H9 (cell line): Measurements from ENCODE around the gene ALDOA. TPM values are rescaled to one million over a fixed set of nuclear protein-coding genes. Genes with fewer than 3 reads are reported as not detected.
A peak's percentile ranks its signal among the peaks of the same experiment; 100 is the strongest.

ENCODE experiments used
- DNase-seq: peaks from one replicate; pipeline ENCODE4 v3.0.0-alpha.2; 2017
- H2AFZ ChIP-seq: one replicate; pipeline ENCODE4 v1.6.1; 2013; ENCODE audit warnings: mild to moderate bottlenecking, low read length, control low read depth, moderate library complexity
- H2AK5ac ChIP-seq: 2 replicates; pipeline ENCODE4 v1.6.1; 2013; ENCODE audit warnings: low read length, control low read depth, mixed read lengths; ENCODE audit not compliant: insufficient read length
- H2BK120ac ChIP-seq: one replicate; pipeline ENCODE4 v1.6.1; 2013; ENCODE audit warnings: low read depth, mild to moderate bottlenecking, low read length, control low read depth, inconsistent platforms; ENCODE audit not compliant: poor library complexity, severe bottlenecking
- H2BK12ac ChIP-seq: 2 replicates; pipeline ENCODE4 v1.6.1; 2013; ENCODE audit warnings: low read length, control low read depth, mixed read lengths, low read depth; ENCODE audit not compliant: insufficient read length
- H2BK15ac ChIP-seq: 2 replicates; pipeline ENCODE4 v1.6.1; 2013; ENCODE audit warnings: low read depth, low read length, control low read depth
- H2BK20ac ChIP-seq: one replicate; pipeline ENCODE4 v1.6.1; 2013; ENCODE audit warnings: low read depth, mild to moderate bottlenecking, low read length, control low read depth, inconsistent platforms; ENCODE audit not compliant: poor library complexity, severe bottlenecking
- H2BK5ac ChIP-seq: 2 replicates; pipeline ENCODE4 v1.6.1; 2013; ENCODE audit warnings: low read length, control low read depth, mixed read lengths; ENCODE audit not compliant: insufficient read length
- H3K14ac ChIP-seq: 2 replicates; pipeline ENCODE4 v1.6.1; 2013; ENCODE audit warnings: low read length, control low read depth; ENCODE audit not compliant: insufficient read depth
- H3K18ac ChIP-seq: 2 replicates; pipeline ENCODE4 v1.6.1; 2013; ENCODE audit warnings: low read depth, mild to moderate bottlenecking, mixed read lengths, low read length, control low read depth; ENCODE audit not compliant: insufficient read length
- H3K23ac ChIP-seq: 2 replicates; pipeline ENCODE4 v1.6.1; 2013; ENCODE audit warnings: low read length, control low read depth, mixed read lengths, low read depth; ENCODE audit not compliant: insufficient read length
- H3K23me2 ChIP-seq: 2 replicates; pipeline ENCODE4 v1.6.1; 2013; ENCODE audit warnings: low read depth, mild to moderate bottlenecking, mixed read lengths, low read length, control low read depth; ENCODE audit not compliant: insufficient read length, poor library complexity, severe bottlenecking
- H3K27ac ChIP-seq: 2 replicates; pipeline ENCODE4 v1.5.1; 2013; ENCODE audit warnings: low read length, control low read depth, mixed read lengths, low read depth; ENCODE audit not compliant: insufficient read length
- H3K27me3 ChIP-seq: 2 replicates; pipeline ENCODE4 v1.6.1; 2013; ENCODE audit warnings: low read length, control low read depth, inconsistent platforms; ENCODE audit not compliant: insufficient read depth
- H3K4ac ChIP-seq: 2 replicates; pipeline ENCODE4 v1.6.1; 2013; ENCODE audit warnings: low read depth, mild to moderate bottlenecking, control low read depth, inconsistent platforms, low read length, moderate library complexity
- H3K4me1 ChIP-seq: 2 replicates; pipeline ENCODE4 v1.6.1; 2013; ENCODE audit warnings: low read length, control low read depth, inconsistent platforms; ENCODE audit not compliant: insufficient read depth
- H3K4me2 ChIP-seq: 2 replicates; pipeline ENCODE4 v1.6.1; 2013; ENCODE audit warnings: low read length, control low read depth, mixed read lengths; ENCODE audit not compliant: insufficient read length, insufficient read depth
- H3K56ac ChIP-seq: 2 replicates; pipeline ENCODE4 v1.6.1; 2013; ENCODE audit warnings: low read depth, mild to moderate bottlenecking, mixed read lengths, low read length, control low read depth; ENCODE audit not compliant: insufficient read length
- H3K79me1 ChIP-seq: 2 replicates; pipeline ENCODE4 v1.6.1; 2013; ENCODE audit warnings: low read depth, mild to moderate bottlenecking, moderate library complexity, low read length, control low read depth, inconsistent platforms; ENCODE audit not compliant: insufficient read depth, poor library complexity, severe bottlenecking
- H3K79me2 ChIP-seq: 2 replicates; pipeline ENCODE4 v1.6.1; 2013; ENCODE audit warnings: low read length, control low read depth, inconsistent platforms; ENCODE audit not compliant: insufficient read depth
- H3K9ac ChIP-seq: 2 replicates; pipeline ENCODE4 v1.6.1; 2013; ENCODE audit warnings: low read length, control low read depth, mixed read lengths; ENCODE audit not compliant: insufficient read length; ENCODE audit errors: extremely low read depth
- H3K9me3 ChIP-seq: one replicate; pipeline ENCODE4 v1.6.1; 2013; ENCODE audit warnings: low read depth, low read length, inconsistent platforms; ENCODE audit not compliant: control insufficient read depth
- H3T11ph ChIP-seq: one replicate; pipeline ENCODE4 v1.6.1; 2013; ENCODE audit warnings: mild to moderate bottlenecking, low read length, control low read depth, inconsistent platforms
- H4K20me1 ChIP-seq: one replicate; pipeline ENCODE4 v1.6.1; 2013; ENCODE audit not compliant: control insufficient read depth, insufficient read length, insufficient read depth
- H4K5ac ChIP-seq: 2 replicates; pipeline ENCODE4 v1.6.1; 2013; ENCODE audit warnings: low read depth, mild to moderate bottlenecking, mixed read lengths, low read length, control low read depth; ENCODE audit not compliant: insufficient read length
- H4K8ac ChIP-seq: replicated peaks from 2 replicates; pipeline ENCODE4 v1.6.1; 2013; ENCODE audit warnings: low read length, control low read depth, mixed read lengths, low read depth; ENCODE audit not compliant: insufficient read length
- H4K91ac ChIP-seq: 2 replicates; pipeline ENCODE4 v1.6.1; 2013; ENCODE audit warnings: low read depth, mild to moderate bottlenecking, moderate library complexity, mixed read lengths, low read length, control low read depth; ENCODE audit not compliant: insufficient read length
- H3K27ac Mint-ChIP-seq, 3 experiments: 2 replicates in 2 of 3; 3 replicates in 1 of 3; pipeline ENCODE4 v1.8.0; 2020 to 2021; ENCODE audit warnings: mixed read lengths in 3 of 3, mild to moderate bottlenecking in 1 of 3, moderate library complexity in 1 of 3
- H3K27me3 Mint-ChIP-seq: 2 replicates; pipeline ENCODE4 v1.8.0; 2021; ENCODE audit warnings: low read depth, mild to moderate bottlenecking, moderate library complexity, mixed read lengths
- H3K36me3 Mint-ChIP-seq, 3 experiments: 2 replicates in 2 of 3; 3 replicates in 1 of 3; pipeline ENCODE4 v1.8.0; 2020 to 2021; ENCODE audit warnings: low read depth in 3 of 3, mixed read lengths in 3 of 3; ENCODE audit not compliant: insufficient read depth in 1 of 3
- H3K4me1 Mint-ChIP-seq, 2 experiments: 2 replicates each; pipeline ENCODE4 v1.8.0; 2020; ENCODE audit warnings: mixed read lengths in 2 of 2
- H3K4me3 Mint-ChIP-seq, 2 experiments: 2 replicates in 1 of 2; 3 replicates in 1 of 2; pipeline ENCODE4 v1.8.0; 2020 to 2021; ENCODE audit warnings: mild to moderate bottlenecking in 2 of 2, mixed read lengths in 2 of 2, moderate library complexity in 1 of 2
- H3K9me3 Mint-ChIP-seq, 2 experiments: 2 replicates in 1 of 2; 3 replicates in 1 of 2; pipeline ENCODE4 v1.8.0; 2020; ENCODE audit warnings: mild to moderate bottlenecking in 2 of 2, mixed read lengths in 2 of 2, moderate library complexity in 1 of 2
- WGBS: extraction: QIAGEN DNeasy Blood & Tissue Kit; methylation state at CpG from one replicate; pipeline ENCODE4 v1.1.7; 2013; ENCODE audit warnings: missing lambda C conversion rate, low lambda C conversion rate, mixed read lengths; ENCODE audit not compliant: insufficient read length; ENCODE audit errors: extremely low coverage; 5-methylcytosine and 5-hydroxymethylcytosine counted together
- total RNA-seq: library from RNA; stranded (reverse); gene quantifications from 2 replicates; pipeline ENCODE4 v1.2.1, GENCODE V29; 2021
- TF ChIP-seq, protein P1 (sequence below): fragments of 200-600 bp; sonication (generic); conservative IDR thresholded peaks from 3 replicates; pipeline ENCODE4 v1.8.0; 2021; ENCODE audit warnings: antibody characterized with exemption, mild to moderate bottlenecking

ALDOA gene
- total RNA-seq, 1 experiment from 2014 or later = 1,356 TPM

DNA sequence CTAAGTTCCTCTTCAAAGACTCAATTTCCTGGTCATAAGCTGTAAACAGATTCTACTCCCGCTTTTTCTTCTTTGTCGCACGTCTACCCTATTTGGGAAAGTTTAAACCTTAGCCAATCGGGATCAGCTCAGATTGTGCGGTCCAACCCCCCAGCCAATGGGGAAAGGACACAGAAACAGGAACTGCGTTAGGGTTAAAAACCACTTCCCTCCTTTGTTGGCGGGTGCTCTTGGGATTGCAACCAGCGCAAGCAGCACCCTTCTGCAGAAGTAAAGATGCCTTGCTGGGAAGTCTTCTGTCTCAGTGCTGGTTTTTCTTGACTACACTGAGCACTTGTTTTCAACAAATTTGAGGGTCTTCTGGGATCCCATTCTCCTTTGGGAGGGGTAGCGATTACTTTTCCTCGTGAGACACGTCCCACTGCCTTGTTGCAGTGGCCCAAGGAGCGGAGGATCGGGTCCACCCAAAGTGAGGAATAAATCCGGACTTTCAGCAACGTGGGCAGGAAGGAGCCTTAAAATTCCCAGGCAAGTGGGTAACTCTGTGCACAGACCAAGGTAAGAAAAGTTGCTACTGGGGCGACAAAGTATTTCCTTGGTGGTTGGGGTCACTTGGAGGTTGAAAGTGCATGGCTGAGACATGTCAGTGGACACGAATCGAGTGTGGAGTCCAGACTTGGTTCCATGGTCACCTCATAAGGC is 31.5 kb downstream of the ALDOA start:
- no peak overlapping the region for H2BK20ac ChIP-seq
- DNase-seq = peak; percentile 92
- peak overlapping the region; percentile 74; the same call in 1 of the 2 replicates for H3K14ac ChIP-seq
- peaks cover 8% of the 10 kb centered on the region for H3K23me2 ChIP-seq
- H3K27me3 ChIP-seq = no peaks in the 10 kb centered on the region
- H3K4me1 Mint-ChIP-seq = peaks cover 21% of the 10 kb centered on the region in 2 experiments
- peaks cover 6% of the 10 kb centered on the region for H3K27me3 Mint-ChIP-seq
- peak overlapping the region; percentile 81 for H4K5ac ChIP-seq
- no peak overlapping the region for H3K56ac ChIP-seq
- peak overlapping the region; percentile 74 for H3K27ac ChIP-seq
- H3K36me3 Mint-ChIP-seq = peaks cover 28 to 39% (median 29%) of the 10 kb centered on the region in 3 experiments
- H3T11ph ChIP-seq = no peak overlapping the region
- H2BK15ac ChIP-seq = no peak overlapping the region
- no peaks in the 10 kb centered on the region for H3K4me1 ChIP-seq
- H3K27ac Mint-ChIP-seq = peak overlapping the region; percentile 97 to 99 (median 98)
- no peaks in the 10 kb centered on the region for H3K9me3 ChIP-seq
- peaks cover 21 to 23% of the 10 kb centered on the region in 2 experiments for H3K9me3 Mint-ChIP-seq
- peak overlapping the region; percentile 50 for H3K4me2 ChIP-seq
- peak overlapping the region; percentile 39 for H2BK120ac ChIP-seq
- peak overlapping the region; percentile 65 to 78 for H3K4me3 Mint-ChIP-seq
- peak overlapping the region; percentile 91 for H3K9ac ChIP-seq
- H3K4ac ChIP-seq = peak overlapping the region; percentile 6; the same call in 1 of the 2 replicates
- H3K23ac ChIP-seq = no peak overlapping the region
- no CpG with 5 or more reads among the region's 18 CpGs for WGBS
- no peaks in the 10 kb centered on the region for H3K79me1 ChIP-seq
- no peak overlapping the region for H4K8ac ChIP-seq
- H3K79me2 ChIP-seq = peaks cover 12% of the 10 kb centered on the region; the same call in 1 of the 2 replicates
- peak overlapping the region; percentile 41 for H2BK12ac ChIP-seq
- no peaks in the 10 kb centered on the region for H4K20me1 ChIP-seq
- no peak overlapping the region for H2BK5ac ChIP-seq
- H4K91ac ChIP-seq = no peak overlapping the region
- TF ChIP-seq, protein P1, sequence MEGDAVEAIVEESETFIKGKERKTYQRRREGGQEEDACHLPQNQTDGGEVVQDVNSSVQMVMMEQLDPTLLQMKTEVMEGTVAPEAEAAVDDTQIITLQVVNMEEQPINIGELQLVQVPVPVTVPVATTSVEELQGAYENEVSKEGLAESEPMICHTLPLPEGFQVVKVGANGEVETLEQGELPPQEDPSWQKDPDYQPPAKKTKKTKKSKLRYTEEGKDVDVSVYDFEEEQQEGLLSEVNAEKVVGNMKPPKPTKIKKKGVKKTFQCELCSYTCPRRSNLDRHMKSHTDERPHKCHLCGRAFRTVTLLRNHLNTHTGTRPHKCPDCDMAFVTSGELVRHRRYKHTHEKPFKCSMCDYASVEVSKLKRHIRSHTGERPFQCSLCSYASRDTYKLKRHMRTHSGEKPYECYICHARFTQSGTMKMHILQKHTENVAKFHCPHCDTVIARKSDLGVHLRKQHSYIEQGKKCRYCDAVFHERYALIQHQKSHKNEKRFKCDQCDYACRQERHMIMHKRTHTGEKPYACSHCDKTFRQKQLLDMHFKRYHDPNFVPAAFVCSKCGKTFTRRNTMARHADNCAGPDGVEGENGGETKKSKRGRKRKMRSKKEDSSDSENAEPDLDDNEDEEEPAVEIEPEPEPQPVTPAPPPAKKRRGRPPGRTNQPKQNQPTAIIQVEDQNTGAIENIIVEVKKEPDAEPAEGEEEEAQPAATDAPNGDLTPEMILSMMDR = no peak
- H2AK5ac ChIP-seq = no peak overlapping the region
- H2AFZ ChIP-seq = no peak overlapping the region
- H3K18ac ChIP-seq = peak overlapping the region; percentile 92
